GM18499 (cell line): ENCODE measurements around the gene ZMYND19.
"Not testable (repeated sequence)": the region's sequence is repeated elsewhere in the genome, so short reads cannot be mapped to it uniquely, and the experiment has no call there.

ENCODE experiments used
- ATAC-seq: cut with Tn5 transposase; IDR thresholded peaks from one replicate; pipeline ENCODE4 v1.9.1; 2021; ENCODE audit warnings: moderate number of reproducible peaks; ENCODE audit not compliant: insufficient read depth, unreplicated experiment

The ZMYND19 gene

GRCh38 chr9:137614631-137615386, 24.5 kb upstream of the ZMYND19 start:
- ATAC-seq: no peak

DNA sequence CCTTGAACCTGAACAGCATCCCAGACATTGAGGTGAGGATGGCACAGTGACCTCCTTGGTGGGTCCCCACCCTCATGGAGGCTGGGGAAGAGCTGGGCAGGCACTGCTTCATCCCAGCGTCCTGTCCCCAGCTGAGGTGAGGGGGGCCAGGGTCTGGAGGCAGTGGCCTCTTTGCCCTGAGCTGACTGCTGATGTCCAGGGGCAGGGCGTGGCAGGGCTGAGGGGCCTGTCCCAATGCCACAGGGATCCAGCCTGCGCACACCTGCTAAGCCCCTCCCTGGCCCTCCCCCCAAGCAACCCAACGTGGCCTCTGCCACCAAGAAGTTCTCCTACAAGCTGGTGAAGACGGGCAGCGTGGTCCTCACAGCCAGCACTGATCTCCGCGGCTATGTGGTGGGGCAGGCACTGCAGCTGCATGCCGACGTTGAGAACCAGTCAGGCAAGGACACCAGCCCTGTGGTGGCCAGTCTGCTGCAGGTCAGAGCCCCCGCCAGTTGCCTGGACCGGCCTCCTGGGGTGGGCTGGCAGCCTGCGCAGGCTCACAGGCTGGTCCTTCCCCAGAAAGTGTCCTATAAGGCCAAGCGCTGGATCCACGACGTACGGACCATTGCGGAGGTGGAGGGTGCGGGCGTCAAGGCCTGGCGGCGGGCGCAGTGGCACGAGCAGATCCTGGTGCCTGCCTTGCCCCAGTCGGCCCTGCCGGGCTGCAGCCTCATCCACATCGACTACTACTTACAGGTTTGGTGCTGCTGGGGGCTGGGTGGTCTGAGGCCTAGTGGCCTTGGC, 23.6 kb upstream of the ZMYND19 start:
- no peak for ATAC-seq

GRCh38 chr9:137613259-137613658, 22.9 kb upstream of the ZMYND19 start:
- no peak for ATAC-seq

DNA sequence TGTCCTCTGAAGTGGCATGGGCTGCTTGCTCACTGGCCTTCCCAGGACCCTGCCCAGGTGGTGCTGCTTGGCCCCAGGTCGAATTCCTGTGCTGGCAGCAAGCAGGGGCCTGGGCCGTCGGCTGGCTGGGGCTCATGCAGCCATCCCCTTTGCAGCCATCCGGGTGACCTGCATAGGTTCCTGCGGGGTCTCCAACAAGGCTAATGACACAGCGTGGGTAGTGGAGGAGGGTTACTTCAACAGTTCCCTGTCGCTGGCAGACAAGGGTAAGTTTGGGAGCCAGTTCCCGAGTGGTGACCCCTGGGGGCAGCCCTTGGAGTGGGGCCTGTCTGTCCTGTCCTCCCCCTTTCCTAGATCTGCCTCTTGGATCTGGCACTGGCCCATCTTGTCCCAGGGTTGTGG, 22.4 kb upstream of the ZMYND19 start:
- ATAC-seq: no peak

DNA sequence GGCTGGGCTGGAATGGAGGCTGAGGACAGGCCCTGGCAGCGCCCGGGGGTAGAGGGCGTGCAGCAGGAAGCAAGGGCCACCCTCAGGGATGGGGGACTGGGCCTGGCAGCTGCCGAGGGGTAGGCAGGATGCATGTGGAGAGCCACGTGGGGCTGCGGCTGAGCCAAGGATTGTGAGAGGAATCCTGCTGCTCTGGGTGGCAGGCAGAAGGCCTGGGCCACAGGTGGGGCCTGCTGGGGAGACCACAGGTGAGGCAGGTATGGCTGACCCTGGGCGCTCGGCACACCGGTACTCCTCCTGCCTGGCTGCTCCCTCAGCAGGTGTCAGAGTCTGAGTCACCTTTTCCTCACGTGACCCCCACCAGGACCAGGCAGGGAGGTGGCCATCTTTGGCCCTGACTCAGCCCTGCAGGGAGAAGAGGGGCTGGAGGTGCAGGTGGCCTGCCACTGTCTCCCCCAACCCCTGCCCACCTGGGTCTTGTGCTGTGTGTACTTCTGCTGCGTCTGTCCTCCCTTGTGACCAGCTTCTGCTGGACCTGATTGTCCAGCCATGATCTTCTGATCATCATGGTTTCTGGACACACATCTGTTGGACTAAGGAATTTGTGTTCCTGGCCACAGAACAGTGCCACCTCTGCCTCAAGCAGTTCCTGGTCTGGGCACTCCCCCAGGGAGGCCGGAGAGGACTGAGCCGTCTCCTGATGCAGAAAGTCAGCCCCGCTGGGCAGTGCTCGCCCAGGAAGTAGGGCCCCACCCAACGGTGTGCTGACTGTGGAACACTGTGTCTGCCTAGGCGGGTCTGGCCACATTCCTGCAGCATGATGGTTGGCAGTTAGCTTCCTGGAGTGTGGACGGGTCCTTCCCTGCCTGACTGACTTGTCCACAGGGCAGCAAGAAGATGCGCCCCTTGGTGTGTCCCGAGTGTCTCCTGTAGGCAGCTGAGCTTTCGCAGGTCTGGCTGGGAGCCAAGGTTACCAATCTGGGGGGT, 21.6 kb upstream of the ZMYND19 start:
- no peak for ATAC-seq

DNA sequence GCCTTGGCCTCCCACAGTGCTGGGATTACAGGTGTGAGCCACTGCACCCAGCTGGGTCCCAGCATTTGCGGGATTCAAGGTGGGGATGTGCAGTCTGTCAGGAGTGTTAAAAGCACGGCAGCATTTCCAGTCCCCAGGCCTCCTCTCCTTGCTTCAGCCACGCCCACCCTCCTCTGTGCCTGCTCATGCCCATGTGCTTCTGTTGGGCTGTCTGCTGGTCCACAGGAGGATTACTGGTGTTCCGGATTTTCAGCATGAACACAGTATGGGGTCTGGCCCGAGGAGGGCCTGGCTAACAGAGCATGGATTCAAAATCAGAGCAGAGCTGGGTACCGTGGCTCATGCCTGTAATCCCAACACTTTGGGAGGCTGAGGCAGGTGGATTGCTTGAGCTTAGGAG, 20.6 kb upstream of the ZMYND19 start:
- no peak for ATAC-seq

DNA sequence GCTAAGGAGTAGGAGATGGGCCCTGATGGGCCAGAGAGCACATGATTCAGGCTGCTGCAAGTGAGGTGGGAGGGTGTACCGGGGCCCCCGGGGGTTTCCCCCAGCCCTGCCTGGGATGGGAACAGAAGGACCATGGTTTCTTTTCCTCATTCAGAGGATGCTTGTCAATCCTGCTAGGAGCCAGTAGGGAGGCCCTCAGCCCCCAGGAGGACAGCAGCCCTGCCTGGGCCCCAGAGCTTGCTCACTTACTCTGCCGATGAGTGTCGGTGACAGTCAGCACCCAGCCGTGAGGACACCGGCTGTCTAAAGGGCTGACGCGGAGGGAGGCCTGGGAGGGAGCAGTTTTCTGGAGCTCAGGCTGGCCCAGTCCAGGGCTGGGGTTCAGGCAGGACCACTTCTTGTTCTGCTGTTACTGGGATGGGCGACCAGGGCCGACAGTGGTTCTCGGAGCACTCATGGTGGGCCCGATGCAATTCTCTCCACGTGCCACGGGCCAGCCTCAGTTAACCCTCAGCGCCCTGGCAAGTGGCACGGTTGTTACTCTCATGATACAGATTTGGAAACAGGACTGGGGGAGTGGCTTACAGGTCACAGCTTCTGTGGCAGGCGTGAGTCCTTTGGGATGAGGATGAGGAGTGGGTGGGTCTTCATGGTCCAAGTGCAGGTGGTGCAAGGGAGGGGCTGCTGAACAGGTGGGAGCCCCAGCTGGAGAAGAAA, 17.0 kb upstream of the ZMYND19 start:
- no peak for ATAC-seq

DNA sequence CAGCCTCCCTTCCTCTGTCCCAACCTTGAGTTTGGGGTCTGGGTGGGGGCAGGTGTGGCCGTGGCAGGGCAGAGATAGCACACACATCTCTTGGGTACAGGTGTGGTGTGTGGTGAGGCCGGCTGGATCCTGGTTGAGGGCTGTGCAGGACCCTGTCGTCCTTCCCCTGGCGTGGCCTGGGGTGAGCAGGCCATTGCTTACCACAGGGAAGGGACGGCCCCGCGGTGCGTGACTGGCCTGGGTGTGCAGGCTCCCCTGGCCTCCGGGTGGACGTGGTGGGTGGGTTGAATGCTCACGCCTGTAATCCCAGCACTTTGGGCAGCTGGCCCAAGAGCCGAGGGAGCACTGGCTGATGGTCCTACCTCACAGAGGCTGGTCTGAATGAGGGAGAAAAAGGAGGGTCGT, 16.4 kb upstream of the ZMYND19 start:
- no peak for ATAC-seq

DNA sequence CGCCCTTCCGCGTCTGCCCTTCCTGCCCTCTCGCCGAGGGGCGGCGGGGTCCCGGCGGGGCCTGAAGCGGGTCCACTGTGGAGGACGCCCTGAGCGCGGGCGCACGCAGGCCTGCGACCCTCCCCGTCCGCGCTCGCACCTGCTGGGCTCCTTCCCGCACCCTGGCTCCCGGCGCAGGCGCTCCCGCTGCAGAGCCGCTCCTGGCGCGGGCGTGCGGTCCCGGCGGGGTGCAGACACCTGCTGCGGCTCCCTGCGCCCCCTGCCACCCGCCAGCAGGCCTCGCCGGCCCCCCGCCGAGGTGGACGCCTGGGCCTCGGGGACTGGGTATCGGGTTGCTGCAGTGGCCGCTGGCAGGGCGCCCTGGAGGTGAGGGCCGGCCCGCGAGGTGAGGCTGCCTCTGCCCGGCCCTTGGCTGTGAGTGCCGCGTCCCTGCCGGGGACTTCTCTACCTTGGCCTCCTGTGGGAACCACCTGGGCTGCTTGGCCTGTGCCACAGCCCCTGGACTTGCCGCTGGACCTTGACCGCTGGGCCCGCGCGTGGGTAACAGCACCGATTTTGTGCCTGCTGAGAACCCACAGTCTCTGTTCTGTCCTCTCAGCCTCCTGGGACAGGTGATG, 15.8 kb upstream of the ZMYND19 start:
- ATAC-seq: no peak

GRCh38 chr9:137605121-137606004, 15.1 kb upstream of the ZMYND19 start, which contains the start of gene ARRDC1:
Gene ARRDC1 (plus strand): TSS chr9:137605686. CDS start chr9:137605718, 32 bp downstream.
- no peak for ATAC-seq

- ATAC-seq: no peak
Measured at GRCh38 chr9:137604345-137605086, 14.2 kb upstream of the ZMYND19 start.

GRCh38 chr9:137603879-137604278, 13.6 kb upstream of the ZMYND19 start:
- ATAC-seq: no peak

DNA sequence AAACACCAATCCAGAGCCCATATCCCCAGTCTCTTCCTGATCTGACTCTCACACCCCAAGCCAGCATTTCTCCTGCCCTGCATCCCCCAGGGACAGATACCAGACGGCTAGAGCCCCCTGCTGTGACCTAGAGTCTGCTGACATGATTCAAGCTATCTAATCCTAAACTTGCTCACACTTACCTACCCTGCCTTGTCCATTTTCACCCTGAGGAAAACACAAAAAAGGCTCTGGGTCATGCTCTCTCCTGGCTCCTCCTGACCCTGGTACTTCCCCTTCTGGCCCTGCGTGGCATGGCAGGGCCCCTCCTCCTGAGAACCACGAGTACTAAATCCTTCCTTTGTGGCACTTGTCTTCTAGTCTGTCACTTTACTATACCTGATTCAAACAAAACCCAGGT, 12.3 kb upstream of the ZMYND19 start:
- no peak for ATAC-seq

- ATAC-seq: no peak
Measured at GRCh38 chr9:137598943-137599342, 8.6 kb upstream of the ZMYND19 start.

- ATAC-seq: not testable (repeated sequence)
Measured at GRCh38 chr9:137596577-137596976, 6.3 kb upstream of the ZMYND19 start.

DNA sequence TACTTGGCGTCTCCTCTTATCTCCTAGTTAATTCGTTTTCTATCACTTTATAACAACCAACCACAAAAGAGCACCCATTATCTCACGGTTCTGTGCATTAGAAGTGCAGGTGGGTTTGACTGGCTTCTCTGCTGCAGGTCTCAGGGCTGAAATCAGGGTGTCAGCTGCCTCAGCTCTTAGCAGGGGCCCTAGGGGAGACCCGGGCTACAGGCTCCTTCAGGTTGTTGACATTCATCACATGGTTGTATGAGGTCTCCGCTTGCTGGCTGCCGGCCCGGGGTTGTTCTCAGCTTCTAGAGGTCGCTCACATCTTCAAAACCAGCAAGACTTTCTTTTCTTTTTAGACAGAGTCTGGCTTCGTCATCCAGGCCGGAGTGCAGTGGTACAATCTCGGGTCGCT, 2.9 kb upstream of the ZMYND19 start:
- ATAC-seq: no peak

DNA sequence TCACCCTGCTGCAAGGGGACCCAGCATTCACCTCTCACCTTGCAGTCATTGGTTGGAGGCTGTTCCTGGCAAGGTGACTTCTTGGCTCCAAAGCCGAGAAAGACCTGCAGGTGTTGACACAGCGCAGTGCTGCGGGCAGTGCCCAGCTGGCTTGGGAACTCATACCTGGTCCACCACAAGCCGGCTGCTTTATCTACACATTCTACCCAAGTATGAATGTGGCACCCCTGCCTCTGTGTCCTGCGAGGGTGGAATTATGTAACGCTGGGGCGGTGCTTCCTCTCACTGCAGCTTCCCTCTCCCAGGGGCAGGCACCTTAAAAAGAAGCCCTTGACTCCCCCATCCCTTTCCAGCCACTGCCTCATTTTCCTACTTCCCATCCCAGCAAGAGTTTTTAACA, 2.5 kb upstream of the ZMYND19 start:
- ATAC-seq: no peak

DNA sequence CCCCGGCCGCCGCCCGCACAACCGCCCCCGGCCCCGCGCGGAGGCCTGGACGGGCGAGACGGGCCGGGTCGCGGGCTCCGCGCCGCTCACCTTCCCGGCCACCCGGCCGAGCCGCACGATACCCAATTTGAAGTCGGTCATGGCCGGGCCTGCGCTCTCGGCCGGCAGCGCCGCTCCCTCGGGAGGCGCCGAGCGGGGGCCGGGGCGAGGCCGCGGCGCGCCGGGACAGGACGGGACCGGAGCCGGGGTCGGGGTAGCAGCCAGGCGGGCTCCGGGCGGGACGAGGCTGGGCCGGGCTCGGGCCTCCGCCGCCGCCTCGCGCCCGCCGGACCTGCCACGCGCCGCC, 216 bp downstream of the ZMYND19 start:
- ATAC-seq: no peak
